ENCODE results near the gene EMP3.

The EMP3 gene

GRCh38 chr19:48321622-48322591 lies 3.4 kb upstream of the EMP3 start:
- H3K4me3 ChIP-seq (ENCODE audit: severe bottlenecking), result peak overlapping the region; percentile 44
- TF ChIP-seq, protein P1, sequence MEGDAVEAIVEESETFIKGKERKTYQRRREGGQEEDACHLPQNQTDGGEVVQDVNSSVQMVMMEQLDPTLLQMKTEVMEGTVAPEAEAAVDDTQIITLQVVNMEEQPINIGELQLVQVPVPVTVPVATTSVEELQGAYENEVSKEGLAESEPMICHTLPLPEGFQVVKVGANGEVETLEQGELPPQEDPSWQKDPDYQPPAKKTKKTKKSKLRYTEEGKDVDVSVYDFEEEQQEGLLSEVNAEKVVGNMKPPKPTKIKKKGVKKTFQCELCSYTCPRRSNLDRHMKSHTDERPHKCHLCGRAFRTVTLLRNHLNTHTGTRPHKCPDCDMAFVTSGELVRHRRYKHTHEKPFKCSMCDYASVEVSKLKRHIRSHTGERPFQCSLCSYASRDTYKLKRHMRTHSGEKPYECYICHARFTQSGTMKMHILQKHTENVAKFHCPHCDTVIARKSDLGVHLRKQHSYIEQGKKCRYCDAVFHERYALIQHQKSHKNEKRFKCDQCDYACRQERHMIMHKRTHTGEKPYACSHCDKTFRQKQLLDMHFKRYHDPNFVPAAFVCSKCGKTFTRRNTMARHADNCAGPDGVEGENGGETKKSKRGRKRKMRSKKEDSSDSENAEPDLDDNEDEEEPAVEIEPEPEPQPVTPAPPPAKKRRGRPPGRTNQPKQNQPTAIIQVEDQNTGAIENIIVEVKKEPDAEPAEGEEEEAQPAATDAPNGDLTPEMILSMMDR (IDR thresholded peaks at IDR 0.05; ENCODE audit: poor library complexity, severe bottlenecking), result no peak
- H3K9me3 ChIP-seq (ENCODE audit: severe bottlenecking), result no peaks in the 10 kb centered on the region
- H3K36me3 ChIP-seq (ENCODE audit: low read depth), result peaks cover 4% of the 10 kb centered on the region; the same call in 1 of the 2 replicates
- peaks cover 10% of the 10 kb centered on the region for H3K4me1 ChIP-seq (ENCODE audit: insufficient read depth, poor library complexity, severe bottlenecking)
- ATAC-seq (ENCODE audit: low read depth) (peak; percentile 69), DNase-seq (ENCODE audit: low spot score) (peak; percentile 97)
- H3K27me3 ChIP-seq (ENCODE audit: insufficient read depth, poor library complexity, severe bottlenecking), result no peaks in the 10 kb centered on the region
- H3K27ac ChIP-seq (ENCODE audit: poor library complexity, severe bottlenecking), result peak overlapping the region; percentile 91

DNA sequence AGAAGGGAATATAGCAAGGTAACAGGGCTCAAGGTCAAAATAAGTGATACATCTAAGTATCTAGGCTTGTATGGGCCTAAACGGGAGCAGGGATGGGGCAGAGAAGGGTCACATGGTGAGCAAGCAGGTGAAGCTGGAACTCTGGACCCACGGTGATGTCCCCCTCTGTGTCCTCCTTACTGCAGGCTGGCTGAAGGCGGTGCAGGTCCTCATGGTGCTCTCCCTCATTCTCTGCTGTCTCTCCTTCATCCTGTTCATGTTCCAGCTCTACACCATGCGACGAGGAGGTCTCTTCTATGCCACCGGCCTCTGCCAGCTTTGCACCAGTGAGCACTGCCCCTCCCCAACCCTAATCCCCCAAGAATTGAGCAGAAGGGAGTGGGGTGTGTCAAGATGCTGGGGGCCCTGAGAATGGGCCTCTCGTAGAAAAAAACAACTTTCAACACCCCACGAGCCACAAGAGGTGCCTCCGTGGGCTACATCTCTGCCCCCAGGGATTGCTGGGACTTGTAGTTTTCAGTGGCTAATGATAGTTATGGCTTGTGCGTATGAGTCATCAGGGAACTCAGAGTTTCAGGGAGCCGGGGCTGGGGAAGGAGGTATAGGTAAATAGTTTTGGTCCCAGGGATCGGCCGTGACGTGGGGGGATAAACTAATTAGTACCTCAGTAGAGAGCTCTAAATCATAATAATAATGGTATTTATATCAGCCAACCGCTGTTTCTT lies 4.0 kb downstream of the EMP3 start:
- Histone ChIP-seq H3K36me3 (ENCODE audit: low read depth) (peaks cover 43% of the 10 kb centered on the region), H3K27ac (ENCODE audit: poor library complexity, severe bottlenecking) (no peak overlapping the region), H3K4me3 (ENCODE audit: severe bottlenecking) (no peak overlapping the region)

DNA sequence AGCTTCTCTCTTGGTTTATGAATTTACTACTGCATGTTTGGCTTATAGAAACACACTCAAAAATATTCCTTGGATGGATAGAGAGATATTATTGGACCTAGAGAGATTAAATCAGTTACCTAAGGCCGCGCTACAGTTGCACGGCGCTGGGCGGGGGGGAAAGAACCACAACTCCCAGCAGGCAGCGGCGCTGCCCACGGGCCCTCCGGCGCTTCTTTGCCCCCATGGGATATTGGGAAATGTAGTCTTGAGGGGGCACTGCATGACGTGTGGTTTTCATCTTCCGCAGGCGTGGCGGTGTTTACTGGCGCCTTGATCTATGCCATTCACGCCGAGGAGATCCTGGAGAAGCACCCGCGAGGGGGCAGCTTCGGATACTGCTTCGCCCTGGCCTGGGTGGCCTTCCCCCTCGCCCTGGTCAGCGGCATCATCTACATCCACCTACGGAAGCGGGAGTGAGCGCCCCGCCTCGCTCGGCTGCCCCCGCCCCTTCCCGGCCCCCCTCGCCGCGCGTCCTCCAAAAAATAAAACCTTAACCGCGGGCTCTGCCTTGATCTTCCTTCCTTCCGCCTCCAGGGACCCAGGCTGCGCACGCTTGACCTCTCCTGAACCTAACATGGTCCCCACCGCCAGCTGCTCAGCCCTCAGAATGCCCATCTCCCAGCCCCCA lies 4.8 kb downstream of the EMP3 start:
- Histone ChIP-seq H3K27me3 (ENCODE audit: insufficient read depth, poor library complexity, severe bottlenecking) (no peaks in the 10 kb centered on the region), H3K4me3 (ENCODE audit: severe bottlenecking) (no peak overlapping the region), H3K27ac (ENCODE audit: poor library complexity, severe bottlenecking) (no peak overlapping the region), H3K4me1 (ENCODE audit: insufficient read depth, poor library complexity, severe bottlenecking) (peaks cover 10% of the 10 kb centered on the region), H3K9me3 (ENCODE audit: severe bottlenecking) (no peaks in the 10 kb centered on the region), H3K36me3 (ENCODE audit: low read depth) (peaks cover 43% of the 10 kb centered on the region)
- ATAC-seq (ENCODE audit: low read depth), result no peak
- no peak for DNase-seq (ENCODE audit: low spot score)
- TF ChIP-seq, protein P1 (IDR thresholded peaks at IDR 0.05; ENCODE audit: poor library complexity, severe bottlenecking), result no peak

More for the DNA sequence above, 4.0 kb downstream of the EMP3 start:
- Histone ChIP-seq H3K9me3 (ENCODE audit: severe bottlenecking) (no peaks in the 10 kb centered on the region), H3K27me3 (ENCODE audit: insufficient read depth, poor library complexity, severe bottlenecking) (no peaks in the 10 kb centered on the region), H3K4me1 (ENCODE audit: insufficient read depth, poor library complexity, severe bottlenecking) (peaks cover 10% of the 10 kb centered on the region)
- ATAC-seq (ENCODE audit: low read depth), result no peak
- DNase-seq (ENCODE audit: low spot score), result no peak
- TF ChIP-seq, protein P1 (IDR thresholded peaks at IDR 0.05; ENCODE audit: poor library complexity, severe bottlenecking), result no peak

GRCh38 chr19:48332351-48332661 lies 7.0 kb downstream of the EMP3 start:
- Histone ChIP-seq H3K9me3 (ENCODE audit: severe bottlenecking) (no peaks in the 10 kb centered on the region), H3K4me1 (ENCODE audit: insufficient read depth, poor library complexity, severe bottlenecking) (peaks cover 10% of the 10 kb centered on the region), H3K27ac (ENCODE audit: poor library complexity, severe bottlenecking) (peak overlapping the region; percentile 64), H3K36me3 (ENCODE audit: low read depth) (peaks cover 36% of the 10 kb centered on the region), H3K27me3 (ENCODE audit: insufficient read depth, poor library complexity, severe bottlenecking) (no peaks in the 10 kb centered on the region), H3K4me3 (ENCODE audit: severe bottlenecking) (no peak overlapping the region)
- no peak for DNase-seq (ENCODE audit: low spot score)
- ATAC-seq (ENCODE audit: low read depth), result no peak
- TF ChIP-seq, protein P1 (IDR thresholded peaks at IDR 0.05; ENCODE audit: poor library complexity, severe bottlenecking), result no peak
